ENCODE results near the gene TSPEAR.

TSPEAR gene

GRCh38 chr21:44496564-44497550, 214.5 kb downstream of the TSPEAR start:
- TF ChIP-seq CTCF (IDR thresholded peaks at IDR 0.05) (no peak), ZFX (IDR thresholded peaks at IDR 0.05; ENCODE audit: borderline replicate concordance) (no peak)
- no peak overlapping the region for H3K27ac ChIP-seq

- no peak overlapping the region for H3K27ac ChIP-seq
- TF ChIP-seq ZFX (IDR thresholded peaks at IDR 0.05; ENCODE audit: borderline replicate concordance) (no peak), CTCF (IDR thresholded peaks at IDR 0.05) (no peak)
Observed at GRCh38 chr21:44495611-44496563, 215.5 kb downstream of the TSPEAR start.

GRCh38 chr21:44494956-44495355, 216.4 kb downstream of the TSPEAR start:
- TF ChIP-seq ZFX (IDR thresholded peaks at IDR 0.05; ENCODE audit: borderline replicate concordance) = no peak
- TF ChIP-seq CTCF (IDR thresholded peaks at IDR 0.05) = no peak
- H3K27ac ChIP-seq = no peak overlapping the region

- H3K27ac ChIP-seq = no peak overlapping the region
- TF ChIP-seq CTCF (IDR thresholded peaks at IDR 0.05) (no peak), ZFX (IDR thresholded peaks at IDR 0.05; ENCODE audit: borderline replicate concordance) (no peak)
Observed at GRCh38 chr21:44494418-44494817, 217.0 kb downstream of the TSPEAR start.

GRCh38 chr21:44492567-44493385, 218.6 kb downstream of the TSPEAR start:
- no peak for TF ChIP-seq ZFX (IDR thresholded peaks at IDR 0.05; ENCODE audit: borderline replicate concordance)
- no peak overlapping the region for H3K27ac ChIP-seq

- no peak overlapping the region for H3K27ac ChIP-seq
- no peak for TF ChIP-seq ZFX (IDR thresholded peaks at IDR 0.05; ENCODE audit: borderline replicate concordance)
- no peak for TF ChIP-seq CTCF (IDR thresholded peaks at IDR 0.05)
Observed at GRCh38 chr21:44490816-44491215, 220.6 kb downstream of the TSPEAR start.

- H3K27ac ChIP-seq = no peak overlapping the region
- no peak for TF ChIP-seq ZFX (IDR thresholded peaks at IDR 0.05; ENCODE audit: borderline replicate concordance)
- TF ChIP-seq CTCF (IDR thresholded peaks at IDR 0.05) = no peak
Observed at GRCh38 chr21:44490405-44490804, 221.0 kb downstream of the TSPEAR start.

Measured in 22Rv1 (cell line).